A673 (cell line): ENCODE results near the gene MOB3C. TPM values are rescaled to one million over a fixed set of nuclear protein-coding genes. Genes with fewer than 3 reads are reported as not detected.
"Not testable (repeated sequence)": the region's sequence is repeated elsewhere in the genome, so short reads cannot be mapped to it uniquely, and the experiment has no call there.

ENCODE experiments used
- BruUV-seq: library from RNA; stranded (reverse); fragments of 400-500 nt; replicated peaks from 2 replicates; lab custom pipeline; 2021; lab: Mats Ljungman, UMichigan
- CTCF ChIA-PET: fragments of 300-600 bp; sonication (Branson Sonifier 250); formaldehyde crosslinking; loops from one replicate; lab custom pipeline; 2022; ENCODE audit warnings: antibody characterized with exemption; lab: Charles Lee
- POLR2A ChIA-PET: fragments of 300-600 bp; sonication (Branson Sonifier 250); formaldehyde crosslinking; loops from one replicate; lab custom pipeline; 2022; ENCODE audit warnings: antibody characterized with exemption; ENCODE audit not compliant: low non-redundant PET; lab: Charles Lee
- DNase-seq: peaks from one replicate; pipeline ENCODE4 v3.0.0-alpha.2; 2015; ENCODE audit warnings: low spot score
- H3K27ac ChIP-seq: fragments of 200-600 bp; sonication (generic); 2 replicates; pipeline ENCODE4 v1.5.1; 2016; ENCODE audit warnings: mixed run types, low read depth, mild to moderate bottlenecking, mixed read lengths, antibody characterized with exemption, low read length; ENCODE audit not compliant: poor library complexity, severe bottlenecking
- H3K27me3 ChIP-seq: fragments of 200-600 bp; sonication (generic); replicated peaks from 2 replicates; pipeline ENCODE4 v1.6.1; 2017; ENCODE audit warnings: mixed run types, low read depth, mild to moderate bottlenecking, mixed read lengths, antibody characterized with exemption, low read length; ENCODE audit not compliant: insufficient read depth, poor library complexity
- H3K36me3 ChIP-seq: fragments of 200-600 bp; sonication (generic); 2 replicates; pipeline ENCODE4 v1.6.1; 2016; ENCODE audit warnings: mixed run types, mild to moderate bottlenecking, mixed read lengths, antibody characterized with exemption, low read length; ENCODE audit not compliant: insufficient read depth, poor library complexity, severe bottlenecking
- H3K4me1 ChIP-seq: fragments of 200-600 bp; sonication (generic); 2 replicates; pipeline ENCODE4 v1.6.1; 2017; ENCODE audit warnings: mixed run types, mild to moderate bottlenecking, mixed read lengths, antibody characterized with exemption, low read length; ENCODE audit not compliant: insufficient read depth, poor library complexity, severe bottlenecking
- H3K4me3 ChIP-seq: fragments of 200-600 bp; sonication (generic); 2 replicates; pipeline ENCODE4 v1.5.1; 2016; ENCODE audit warnings: low read depth, mixed run types, mild to moderate bottlenecking, mixed read lengths, low read length; ENCODE audit not compliant: poor library complexity, severe bottlenecking
- H3K9me3 ChIP-seq: fragments of 200-600 bp; sonication (generic); 2 replicates; pipeline ENCODE4 v1.6.1; 2016; ENCODE audit warnings: mixed run types, low read depth, mild to moderate bottlenecking, mixed read lengths, antibody characterized with exemption, low read length; ENCODE audit not compliant: poor library complexity, severe bottlenecking
- EZH2 ChIP-seq: fragments of 200-600 bp; sonication (generic); IDR thresholded peaks from 2 replicates; pipeline ENCODE4 v1.6.1; 2017; ENCODE audit warnings: borderline replicate concordance, low read depth, mild to moderate bottlenecking, mixed read lengths, antibody characterized with exemption, low read length; ENCODE audit not compliant: poor library complexity, severe bottlenecking
- intact Hi-C: fragments of 100-400 bp; cut with micrococcal nuclease; formaldehyde crosslinking; loops from one replicate; pipeline ENCODE4 v1.10.0; 2022; ENCODE audit not compliant: unreplicated experiment
- total RNA-seq: library from RNA; stranded (reverse); gene quantifications from 2 replicates; pipeline ENCODE4 v1.2.3, GENCODE V29; 2021
- TF ChIP-seq, protein P1 (sequence below): fragments of 300-800, 200-600 bp; sonication (generic); conservative IDR thresholded peaks from 2 replicates; pipeline ENCODE4 v1.5.1; 2017; ENCODE audit warnings: low read depth, mild to moderate bottlenecking, antibody characterized with exemption, low read length, moderate library complexity, mixed read lengths

The MOB3C gene
- total RNA-seq, 1 experiment from 2014 or later, result 2.5 TPM

DNA sequence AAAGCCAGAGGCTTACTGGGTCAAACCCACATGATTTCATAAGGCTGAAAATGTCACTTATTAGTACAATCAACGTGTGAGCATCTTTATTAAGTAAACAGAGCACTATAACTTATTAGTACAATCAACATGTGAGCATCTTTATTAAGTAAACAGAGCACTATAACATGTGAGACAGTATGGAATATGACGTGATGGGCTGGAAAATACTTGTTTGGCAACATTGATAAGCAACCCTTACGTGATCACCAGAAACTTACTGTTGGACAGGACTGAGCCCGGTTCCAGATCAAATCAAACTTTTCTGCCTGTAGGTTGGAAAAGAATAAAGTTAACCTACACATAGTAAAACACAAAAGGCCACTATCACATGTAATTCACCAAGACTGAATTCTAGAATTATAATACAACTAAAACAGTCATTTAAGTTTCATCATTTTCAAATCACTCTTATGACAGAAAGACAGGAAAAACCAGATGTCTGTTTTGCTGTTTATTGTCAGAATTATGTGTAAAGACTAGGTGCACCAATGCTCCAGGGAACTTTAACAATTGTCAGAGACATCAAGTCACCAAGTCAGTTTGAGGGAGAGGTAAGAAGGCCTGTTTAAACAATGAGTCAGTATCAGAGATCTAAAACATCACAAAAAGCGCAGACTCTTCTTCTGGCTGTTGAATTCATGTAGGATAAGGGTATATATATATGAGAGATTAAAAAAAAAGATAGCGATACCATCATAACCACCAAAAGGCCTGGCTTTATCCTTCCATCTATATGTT lies 35.9 kb upstream of the MOB3C start:
- ChIA-PET POLR2A (no interaction called here), CTCF (no interaction called here)
- no TSS peak for BruUV-seq

DNA sequence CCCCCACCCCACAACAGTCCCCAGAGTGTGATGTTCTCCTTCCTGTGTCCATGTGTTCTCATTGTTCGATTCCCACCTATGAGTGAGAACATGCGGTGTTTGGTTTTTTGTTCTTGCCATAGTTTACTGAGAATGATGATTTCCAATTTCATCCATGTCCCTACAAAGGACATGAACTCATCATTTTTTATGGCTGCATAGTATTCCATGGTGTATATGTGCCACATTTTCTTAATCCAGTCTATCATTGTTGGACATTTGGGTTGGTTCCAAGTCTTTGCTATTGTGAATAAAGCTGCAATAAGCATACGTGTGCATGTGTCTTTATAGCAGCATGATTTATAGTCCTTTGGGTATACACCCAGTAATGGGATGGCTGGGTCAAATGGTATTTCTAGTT lies 34.5 kb upstream of the MOB3C start:
- Histone ChIP-seq H3K9me3 (peaks cover 14% of the 10 kb centered on the region), H3K36me3 (peaks cover 21% of the 10 kb centered on the region)
- CTCF ChIA-PET, H3K4me3 ChIP-seq, BruUV-seq, POLR2A ChIA-PET, DNase-seq, H3K27me3 ChIP-seq, H3K27ac ChIP-seq, H3K4me1 ChIP-seq, intact Hi-C loops: not testable (repeated sequence)

More for the DNA sequence above, 35.9 kb upstream of the MOB3C start:
- H3K27me3 ChIP-seq, result no peaks in the 10 kb centered on the region
- no peak for DNase-seq
- H3K27ac ChIP-seq, result no peak overlapping the region
- no peak overlapping the region for H3K4me3 ChIP-seq
- peaks cover 14% of the 10 kb centered on the region for H3K9me3 ChIP-seq
- H3K36me3 ChIP-seq, result peaks cover 30% of the 10 kb centered on the region
- TF ChIP-seq, protein P1, sequence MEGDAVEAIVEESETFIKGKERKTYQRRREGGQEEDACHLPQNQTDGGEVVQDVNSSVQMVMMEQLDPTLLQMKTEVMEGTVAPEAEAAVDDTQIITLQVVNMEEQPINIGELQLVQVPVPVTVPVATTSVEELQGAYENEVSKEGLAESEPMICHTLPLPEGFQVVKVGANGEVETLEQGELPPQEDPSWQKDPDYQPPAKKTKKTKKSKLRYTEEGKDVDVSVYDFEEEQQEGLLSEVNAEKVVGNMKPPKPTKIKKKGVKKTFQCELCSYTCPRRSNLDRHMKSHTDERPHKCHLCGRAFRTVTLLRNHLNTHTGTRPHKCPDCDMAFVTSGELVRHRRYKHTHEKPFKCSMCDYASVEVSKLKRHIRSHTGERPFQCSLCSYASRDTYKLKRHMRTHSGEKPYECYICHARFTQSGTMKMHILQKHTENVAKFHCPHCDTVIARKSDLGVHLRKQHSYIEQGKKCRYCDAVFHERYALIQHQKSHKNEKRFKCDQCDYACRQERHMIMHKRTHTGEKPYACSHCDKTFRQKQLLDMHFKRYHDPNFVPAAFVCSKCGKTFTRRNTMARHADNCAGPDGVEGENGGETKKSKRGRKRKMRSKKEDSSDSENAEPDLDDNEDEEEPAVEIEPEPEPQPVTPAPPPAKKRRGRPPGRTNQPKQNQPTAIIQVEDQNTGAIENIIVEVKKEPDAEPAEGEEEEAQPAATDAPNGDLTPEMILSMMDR, result no peak
- no peak for TF ChIP-seq EZH2
- intact Hi-C loops, result no loop called here
- H3K4me1 ChIP-seq, result no peaks in the 10 kb centered on the region

DNA sequence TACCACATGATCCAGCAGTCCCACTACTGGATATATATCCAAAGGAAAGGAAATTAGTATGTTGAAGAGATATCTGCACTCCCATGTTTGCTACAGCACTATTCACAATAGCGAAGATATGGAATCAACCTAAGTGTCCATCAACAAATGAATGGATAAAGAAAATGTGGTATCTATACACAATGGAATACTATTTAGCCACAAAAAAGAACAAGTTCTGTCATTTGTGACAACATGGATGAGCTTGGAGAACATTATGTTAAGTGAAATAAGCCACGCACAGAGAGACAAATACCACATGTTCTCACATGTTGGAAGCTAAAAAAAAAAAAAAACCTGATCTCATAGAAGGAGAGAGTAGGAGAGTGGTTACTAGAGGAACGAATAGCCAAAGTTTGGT lies 33.9 kb upstream of the MOB3C start:
- DNase-seq, result no peak
- Histone ChIP-seq H3K4me3 (no peak overlapping the region), H3K36me3 (peaks cover 21% of the 10 kb centered on the region), H3K4me1 (no peaks in the 10 kb centered on the region), H3K27me3 (no peaks in the 10 kb centered on the region), H3K27ac (no peak overlapping the region), H3K9me3 (peaks cover 14% of the 10 kb centered on the region)
- TF ChIP-seq, protein P1, result no peak
- TF ChIP-seq EZH2, result no peak
- no TSS peak for BruUV-seq
- POLR2A ChIA-PET, result no interaction called here
- CTCF ChIA-PET, result no interaction called here
- intact Hi-C loops, result no loop called here
